Stimulated activated CD4-positive, alpha-beta T cell treated with anti-CD3 and anti-CD28 coated beads, Interleukin-12 subunit alpha, Interleukin-12 subunit beta, amount 100 ng/mL, for 48 hours (primary cell): ENCODE measurements around the gene EXOC1.

Source experiments
- DNase-seq, 3 donors: peaks; one replicate each; pipeline ENCODE4 v3.0.0-alpha.2; 2020; ENCODE audit warnings: low read depth in 2 of 3, low spot score in 1 of 3

Gene EXOC1

GRCh38 chr4:55854129-55854528, 681 bp downstream of the EXOC1 start:
- no peak for DNase-seq

- DNase-seq, result no peak
Observed at GRCh38 chr4:55857586-55857985, 4.1 kb downstream of the EXOC1 start.

GRCh38 chr4:55859711-55860110, 6.3 kb downstream of the EXOC1 start:
- DNase-seq, result no peak

- no peak for DNase-seq
Observed at GRCh38 chr4:55864577-55865223, 11.3 kb downstream of the EXOC1 start.

GRCh38 chr4:55865228-55865806, 11.9 kb downstream of the EXOC1 start:
- no peak for DNase-seq

GRCh38 chr4:55866290-55866907, 13.0 kb downstream of the EXOC1 start:
- no peak for DNase-seq

- DNase-seq, result no peak
Observed at GRCh38 chr4:55866973-55867574, 13.6 kb downstream of the EXOC1 start.

- no peak for DNase-seq
Observed at GRCh38 chr4:55868581-55869090, 15.2 kb downstream of the EXOC1 start.

GRCh38 chr4:55871299-55871800, 17.9 kb downstream of the EXOC1 start:
- no peak for DNase-seq

- DNase-seq, result no peak
Observed at GRCh38 chr4:55874831-55875230, 21.4 kb downstream of the EXOC1 start.

GRCh38 chr4:55876387-55876786, 22.9 kb downstream of the EXOC1 start:
- no peak for DNase-seq

GRCh38 chr4:55879224-55879623, 25.8 kb downstream of the EXOC1 start:
- DNase-seq, result no peak

- no peak for DNase-seq
Observed at GRCh38 chr4:55880652-55881280, 27.3 kb downstream of the EXOC1 start.

- DNase-seq, result no peak
Observed at GRCh38 chr4:55884093-55884850, 30.8 kb downstream of the EXOC1 start.

- DNase-seq, result no peak
Observed at GRCh38 chr4:55884851-55885219, 31.4 kb downstream of the EXOC1 start.

GRCh38 chr4:55887594-55887993, 34.1 kb downstream of the EXOC1 start:
- no peak for DNase-seq

GRCh38 chr4:55892156-55892555, 38.7 kb downstream of the EXOC1 start:
- no peak for DNase-seq

- no peak for DNase-seq
Observed at GRCh38 chr4:55896622-55897021, 43.2 kb downstream of the EXOC1 start.

GRCh38 chr4:55902677-55903076, 49.2 kb downstream of the EXOC1 start:
- DNase-seq, result no peak

- DNase-seq, result no peak
Observed at GRCh38 chr4:55903577-55903976, 50.1 kb downstream of the EXOC1 start.

- DNase-seq, result no peak
Observed at GRCh38 chr4:55904576-55904975, 51.1 kb downstream of the EXOC1 start.
